Measurements from ENCODE around the gene LDLRAD4. TPM values are rescaled to one million over a fixed set of nuclear protein-coding genes. Genes with fewer than 3 reads are reported as not detected.

LDLRAD4 gene
- total RNA-seq, 1 experiment from 2014 or later = 3.6 TPM

GRCh38 chr18:13336841-13337240 lies 118.3 kb downstream of the LDLRAD4 start:
- BruUV-seq (replicated peaks) = no TSS peak
- ChIA-PET CTCF (no interaction called here), POLR2A (ENCODE audit: low non-redundant PET) (no interaction called here)
- H3K27me3 ChIP-seq (replicated peaks; ENCODE audit: insufficient read depth, low read depth, low read length, poor library complexity) = peaks cover 16% of the 10 kb centered on the region
- H3K4me3 ChIP-seq (ENCODE audit: low read depth, low read length, poor library complexity, severe bottlenecking) = no peak overlapping the region
- DNase-seq (ENCODE audit: low spot score) = no peak
- TF ChIP-seq CTCF (conservative IDR thresholded peaks at IDR 0.05; ENCODE audit: low read depth, low read length) (no peak), EZH2 (IDR thresholded peaks at IDR 0.05; ENCODE audit: borderline replicate concordance, low read depth, low read length, poor library complexity, severe bottlenecking) (no peak)
- H3K36me3 ChIP-seq (ENCODE audit: insufficient read depth, low read length, poor library complexity, severe bottlenecking) = no peaks in the 10 kb centered on the region
- intact Hi-C loops (cut with micrococcal nuclease; ENCODE audit: unreplicated experiment) = no loop called here
- H3K9me3 ChIP-seq (ENCODE audit: low read depth, low read length, poor library complexity, severe bottlenecking) = no peaks in the 10 kb centered on the region
- no peak overlapping the region for H3K27ac ChIP-seq (ENCODE audit: low read depth, low read length, poor library complexity, severe bottlenecking)
- H3K4me1 ChIP-seq (ENCODE audit: insufficient read depth, low read length, poor library complexity, severe bottlenecking) = no peaks in the 10 kb centered on the region

DNA sequence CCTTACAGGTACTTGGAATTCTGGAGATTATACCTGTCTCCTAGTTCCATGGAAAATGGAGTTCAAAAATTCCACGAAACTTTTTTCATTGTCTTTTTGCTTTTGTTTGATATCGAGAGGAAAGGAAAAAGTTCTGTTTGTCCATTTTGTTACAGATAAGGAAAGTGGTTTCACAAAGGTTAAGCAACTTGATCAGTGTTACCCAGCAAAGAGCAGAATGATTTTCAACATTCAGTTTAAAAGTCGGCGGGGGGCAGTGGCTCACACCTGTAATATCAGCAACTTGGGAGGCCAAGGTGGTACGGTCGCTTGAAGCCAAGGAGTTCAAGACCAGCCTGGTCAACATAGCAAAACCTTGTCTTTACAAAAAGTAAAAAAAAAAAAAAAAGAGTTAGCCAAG lies 118.8 kb downstream of the LDLRAD4 start:
- Histone ChIP-seq H3K4me3 (ENCODE audit: low read depth, low read length, poor library complexity, severe bottlenecking) (no peak overlapping the region), H3K27me3 (replicated peaks; ENCODE audit: insufficient read depth, low read depth, low read length, poor library complexity) (peaks cover 16% of the 10 kb centered on the region), H3K9me3 (ENCODE audit: low read depth, low read length, poor library complexity, severe bottlenecking) (no peaks in the 10 kb centered on the region), H3K4me1 (ENCODE audit: insufficient read depth, low read length, poor library complexity, severe bottlenecking) (no peaks in the 10 kb centered on the region), H3K36me3 (ENCODE audit: insufficient read depth, low read length, poor library complexity, severe bottlenecking) (no peaks in the 10 kb centered on the region), H3K27ac (ENCODE audit: low read depth, low read length, poor library complexity, severe bottlenecking) (no peak overlapping the region)
- ChIA-PET POLR2A (ENCODE audit: low non-redundant PET) (no interaction called here), CTCF (no interaction called here)
- TF ChIP-seq CTCF (conservative IDR thresholded peaks at IDR 0.05; ENCODE audit: low read depth, low read length) (no peak), EZH2 (IDR thresholded peaks at IDR 0.05; ENCODE audit: borderline replicate concordance, low read depth, low read length, poor library complexity, severe bottlenecking) (no peak)
- BruUV-seq (replicated peaks) = no TSS peak
- no peak for DNase-seq (ENCODE audit: low spot score)
- intact Hi-C loops (cut with micrococcal nuclease; ENCODE audit: unreplicated experiment) = no loop called here

DNA sequence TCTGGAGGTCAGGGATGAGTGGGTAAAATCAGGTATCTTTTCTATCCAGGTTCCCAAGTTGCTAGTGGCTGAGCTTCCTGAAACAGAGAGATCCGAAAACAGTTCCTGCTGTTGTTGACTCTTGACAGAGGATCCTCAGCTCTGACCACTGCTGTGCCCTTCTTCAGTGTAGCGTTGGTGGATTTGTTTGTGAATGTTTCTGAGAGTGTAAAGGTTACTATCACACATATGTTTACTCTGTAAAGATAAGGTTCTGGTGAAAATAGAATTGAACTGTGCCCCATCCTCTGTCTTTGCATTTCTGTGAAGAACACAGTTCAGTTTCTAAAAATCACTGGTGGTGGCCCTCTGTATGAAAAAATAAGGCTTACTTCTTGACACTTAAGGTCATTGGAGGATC lies 119.8 kb downstream of the LDLRAD4 start:
- TF ChIP-seq EZH2 (IDR thresholded peaks at IDR 0.05; ENCODE audit: borderline replicate concordance, low read depth, low read length, poor library complexity, severe bottlenecking) = no peak
- no peak for TF ChIP-seq CTCF (conservative IDR thresholded peaks at IDR 0.05; ENCODE audit: low read depth, low read length)
- intact Hi-C loops (cut with micrococcal nuclease; ENCODE audit: unreplicated experiment) = no loop called here
- DNase-seq (ENCODE audit: low spot score) = no peak
- no peaks in the 10 kb centered on the region for H3K36me3 ChIP-seq (ENCODE audit: insufficient read depth, low read length, poor library complexity, severe bottlenecking)
- no peak overlapping the region for H3K4me3 ChIP-seq (ENCODE audit: low read depth, low read length, poor library complexity, severe bottlenecking)
- H3K9me3 ChIP-seq (ENCODE audit: low read depth, low read length, poor library complexity, severe bottlenecking) = no peaks in the 10 kb centered on the region
- H3K27me3 ChIP-seq (replicated peaks; ENCODE audit: insufficient read depth, low read depth, low read length, poor library complexity) = peaks cover 16% of the 10 kb centered on the region
- POLR2A ChIA-PET (ENCODE audit: low non-redundant PET) = no interaction called here
- no peaks in the 10 kb centered on the region for H3K4me1 ChIP-seq (ENCODE audit: insufficient read depth, low read length, poor library complexity, severe bottlenecking)
- CTCF ChIA-PET = no interaction called here
- H3K27ac ChIP-seq (ENCODE audit: low read depth, low read length, poor library complexity, severe bottlenecking) = no peak overlapping the region
- no TSS peak for BruUV-seq (replicated peaks)

Measured in A673 (cell line).